K562 (cell line): ENCODE measurements around the gene KRR1. TPM values are rescaled to one million over a fixed set of nuclear protein-coding genes. Genes with fewer than 3 reads are reported as not detected.

ENCODE experiments used
- CTCF ChIP-seq, 3 experiments: IDR thresholded peaks in 2 of 3; conservative IDR thresholded peaks in 1 of 3; 2 replicates each; pipeline ENCODE4 v1.5.1; 2011 to 2012; ENCODE audit warnings: low read length in 3 of 3, mild to moderate bottlenecking in 3 of 3, control low read depth in 2 of 3, improper control_type of control experiment in 1 of 3, inconsistent platforms in 1 of 3, low read depth in 1 of 3, mixed read lengths in 1 of 3, moderate library complexity in 1 of 3; ENCODE audit not compliant: insufficient read depth in 2 of 3
- CUX1 ChIP-seq: fragments of 200-800 bp; sonication (Bioruptor generic); IDR thresholded peaks from 2 replicates; pipeline ENCODE4 v1.6.1; 2016; ENCODE audit warnings: missing genetic modification characterization, missing compliant biosample characterization
- HLTF ChIP-seq: fragments of 450-650 bp; IDR thresholded peaks from 2 replicates; pipeline ENCODE4 v1.6.1; 2016
- KLF13 ChIP-seq: fragments of 450-650 bp; IDR thresholded peaks from 2 replicates; pipeline ENCODE4 v1.6.1; 2016; ENCODE audit warnings: missing genetic modification characterization, low read depth, mild to moderate bottlenecking, missing compliant biosample characterization, moderate library complexity, borderline replicate concordance
- NFXL1 ChIP-seq: fragments of 450-650 bp; formaldehyde crosslinking; IDR thresholded peaks from 2 replicates; pipeline ENCODE4 v1.4.0; 2021; ENCODE audit warnings: mild to moderate bottlenecking
- PTTG1 ChIP-seq: fragments of 450-650 bp; IDR thresholded peaks from 2 replicates; pipeline ENCODE4 v1.6.1; 2016; ENCODE audit warnings: low read depth, mild to moderate bottlenecking, missing genetic modification characterization, missing compliant biosample characterization
- RAD21 ChIP-seq, 2 experiments: fragments of 250-450 bp in 1 of 2; fragments of 450-650 bp in 1 of 2; sonication (Bioruptor Pico) in 1 of 2; formaldehyde crosslinking in 1 of 2; IDR thresholded peaks in 1 of 2; conservative IDR thresholded peaks in 1 of 2; 2 replicates each; pipeline versions ENCODE4 v1.4.0 to v1.8.0; 2020 to 2022; ENCODE audit warnings: mild to moderate bottlenecking in 2 of 2, moderate library complexity in 1 of 2
- SRSF9 ChIP-seq: fragments of 200-400 bp; formaldehyde crosslinking; IDR thresholded peaks from 2 replicates; pipeline ENCODE4 v1.6.1; 2017; ENCODE audit warnings: low read depth, low read length, borderline replicate concordance
- ZBTB33 ChIP-seq: sonication (generic); formaldehyde crosslinking; IDR thresholded peaks from 2 replicates; pipeline ENCODE4 v1.8.1; 2023; ENCODE audit warnings: mild to moderate bottlenecking, missing genetic modification reagents
- ZSCAN29 ChIP-seq: fragments of 450-650 bp; IDR thresholded peaks from 2 replicates; pipeline ENCODE4 v1.6.1; 2017
- polyA plus RNA-seq, 8 experiments: library from polyadenylated mRNA; depleted of rRNA in 4 of 8; stranded (reverse) in 5 of 8; unstranded in 3 of 8; fragments of >200 nt; fragmentation: Nextera tagmentation in 2 of 8; fragmentation: Illumina TruSeq in 1 of 8; extraction: Ambion mirVana in 2 of 8; extraction: Trizol in 1 of 8; gene quantifications; 2 replicates each; pipeline versions ENCODE4 v1.2.1 to v1.2.3, GENCODE V29; 2011 to 2014; ENCODE audit warnings: inconsistent platforms in 1 of 8, missing spikeins in 1 of 8
- total RNA-seq, 7 experiments: library from RNA; depleted of rRNA in 6 of 7; stranded (reverse); fragments of >200 nt in 6 of 7; fragmentation: Illumina TruSeq in 2 of 7; extraction: Trizol in 2 of 7; gene quantifications; 2 replicates each; pipeline versions ENCODE4 v1.2.1 to v1.2.3, GENCODE V29; 2011 to 2021; ENCODE audit warnings: low replicate concordance in 1 of 7

KRR1 gene
- total and polyA plus RNA-seq, 9 of the 15 experiments (the other 6 are each of a cell fraction or from before 2014, with no cell fraction given): 42.6 to 102 (median 61.0) TPM

GRCh38 chr12:75560167-75560566, 48.8 kb upstream of the KRR1 start (continued):
- TF ChIP-seq CTCF (IDR thresholded peaks at IDR 0.05 in 2 of 3, conservative IDR thresholded peaks at IDR 0.05 in 1 of 3; ENCODE audit: insufficient read depth in 2 of 3, low read depth in 1 of 3, low read length in 3 of 3): peak in 2 of 3 experiments; percentile 18 to 26; a peak in 2 of 6 replicates
- no peak for TF ChIP-seq PTTG1 (tag)
- peak; percentile 47 to 62 for TF ChIP-seq RAD21 (CRISPR knock-in tag; conservative IDR thresholded peaks at IDR 0.05 in 1 of 2, IDR thresholded peaks at IDR 0.05 in 1 of 2)
- no peak for TF ChIP-seq ZSCAN29
- no peak for TF ChIP-seq CUX1
- no peak for TF ChIP-seq ZBTB33 (CRISPR knock-in tag)
- TF ChIP-seq KLF13 (tag): no peak
- TF ChIP-seq SRSF9: no peak
- no peak for TF ChIP-seq NFXL1
- no peak for TF ChIP-seq HLTF
